PC-9 (cell line): ENCODE data around the gene OR51B4. TPM values are rescaled to one million over a fixed set of nuclear protein-coding genes. Genes with fewer than 3 reads are reported as not detected.

ENCODE experiments used
- BruUV-seq: library from RNA; stranded (reverse); fragments of 400-500 nt; replicated peaks from 2 replicates; lab custom pipeline; 2021; lab: Mats Ljungman, UMichigan
- CTCF ChIA-PET: fragments of 300-600 bp; sonication (Branson Sonifier 250); formaldehyde crosslinking; loops from one replicate; lab custom pipeline; 2022; ENCODE audit warnings: antibody characterized with exemption; lab: Charles Lee
- POLR2A ChIA-PET: fragments of 300-600 bp; sonication (Branson Sonifier 250); formaldehyde crosslinking; loops from one replicate; lab custom pipeline; 2022; ENCODE audit warnings: antibody characterized with exemption; ENCODE audit not compliant: unreplicated experiment; lab: Charles Lee
- DNase-seq, 2 experiments: peaks; one replicate each; pipeline versions ENCODE4 v3.0.0 to v3.0.0-alpha.2; 2015 to 2022; ENCODE audit warnings: mixed read lengths in 1 of 2
- H2AFZ ChIP-seq: fragments of 200-600 bp; sonication (generic); 2 replicates; pipeline ENCODE4 v1.8.1; 2017; ENCODE audit warnings: antibody characterized with exemption
- H3F3A ChIP-seq: fragments of 200-600 bp; sonication (generic); 2 replicates; pipeline ENCODE4 v1.8.1; 2017; ENCODE audit warnings: antibody characterized with exemption, mild to moderate bottlenecking, low read depth; ENCODE audit not compliant: insufficient read depth
- H3K27ac ChIP-seq: fragments of 200-600 bp; sonication (generic); 2 replicates; pipeline ENCODE4 v1.6.1; 2016; ENCODE audit warnings: mixed run types
- H3K27me3 ChIP-seq: fragments of 200-600 bp; sonication (generic); 2 replicates; pipeline ENCODE4 v1.6.1; 2016; ENCODE audit warnings: low read depth, mixed run types; ENCODE audit not compliant: insufficient read depth
- H3K36me3 ChIP-seq: fragments of 200-600 bp; sonication (generic); 2 replicates; pipeline ENCODE4 v1.6.1; 2016; ENCODE audit warnings: low read depth, mixed run types
- H3K4me1 ChIP-seq: fragments of 200-600 bp; sonication (generic); replicated peaks from 2 replicates; pipeline ENCODE4 v1.6.1; 2016; ENCODE audit warnings: mixed run types; ENCODE audit not compliant: insufficient read depth
- H3K4me2 ChIP-seq: fragments of 200-600 bp; sonication (generic); 2 replicates; pipeline ENCODE4 v1.6.1; 2017; ENCODE audit warnings: mixed run types
- H3K4me3 ChIP-seq: fragments of 200-600 bp; sonication (generic); 2 replicates; pipeline ENCODE4 v1.6.1; 2016; ENCODE audit warnings: mixed run types
- H3K79me2 ChIP-seq: fragments of 200-600 bp; sonication (generic); 2 replicates; pipeline ENCODE4 v1.6.1; 2017; ENCODE audit warnings: low read depth, mixed run types
- H3K9me2 ChIP-seq: fragments of 200-600 bp; sonication (generic); 2 replicates; pipeline ENCODE4 v1.8.1; 2017; ENCODE audit warnings: mild to moderate bottlenecking; ENCODE audit not compliant: insufficient read depth
- H3K9me3 ChIP-seq: fragments of 200-600 bp; sonication (generic); 2 replicates; pipeline ENCODE4 v1.8.1; 2016; ENCODE audit warnings: low read depth; ENCODE audit not compliant: insufficient read depth
- H4K20me1 ChIP-seq: fragments of 200-600 bp; sonication (generic); 2 replicates; pipeline ENCODE4 v1.8.1; 2017; ENCODE audit not compliant: insufficient read depth
- EZH2 ChIP-seq: fragments of 200-600 bp; sonication (generic); IDR thresholded peaks from 2 replicates; pipeline ENCODE4 v1.8.0; 2017; ENCODE audit warnings: antibody characterized with exemption, low read depth
- intact Hi-C: fragments of 100-400 bp; cut with micrococcal nuclease; formaldehyde crosslinking; loops from one replicate; pipeline ENCODE4 v1.10.0; 2022; ENCODE audit not compliant: unreplicated experiment
- total RNA-seq: library from RNA; stranded (reverse); gene quantifications from 2 replicates; pipeline ENCODE4 v1.2.3, GENCODE V29; 2021
- TF ChIP-seq, protein P1 (sequence below): fragments of 200-600 bp; sonication (generic); conservative IDR thresholded peaks from 2 replicates; pipeline ENCODE4 v1.6.1; 2017; ENCODE audit warnings: mixed run types, antibody characterized with exemption, mild to moderate bottlenecking, moderate library complexity

OR51B4 gene
- total RNA-seq, 1 experiment from 2014 or later = not detected

GRCh38 chr11:5348551-5349194 is 46.9 kb upstream of the OR51B4 start:
- H4K20me1 ChIP-seq = no peaks in the 10 kb centered on the region
- no peaks in the 10 kb centered on the region for H3K4me1 ChIP-seq
- no peaks in the 10 kb centered on the region for H3K9me3 ChIP-seq
- H3K9me2 ChIP-seq = no peaks in the 10 kb centered on the region
- no peak overlapping the region for H3K4me2 ChIP-seq
- no peaks in the 10 kb centered on the region for H3K27me3 ChIP-seq
- H3K4me3 ChIP-seq = no peak overlapping the region
- no peak overlapping the region for H2AFZ ChIP-seq
- H3K36me3 ChIP-seq = no peaks in the 10 kb centered on the region
- ChIA-PET POLR2A (no interaction called here), CTCF (no interaction called here)
- TF ChIP-seq, protein P1, sequence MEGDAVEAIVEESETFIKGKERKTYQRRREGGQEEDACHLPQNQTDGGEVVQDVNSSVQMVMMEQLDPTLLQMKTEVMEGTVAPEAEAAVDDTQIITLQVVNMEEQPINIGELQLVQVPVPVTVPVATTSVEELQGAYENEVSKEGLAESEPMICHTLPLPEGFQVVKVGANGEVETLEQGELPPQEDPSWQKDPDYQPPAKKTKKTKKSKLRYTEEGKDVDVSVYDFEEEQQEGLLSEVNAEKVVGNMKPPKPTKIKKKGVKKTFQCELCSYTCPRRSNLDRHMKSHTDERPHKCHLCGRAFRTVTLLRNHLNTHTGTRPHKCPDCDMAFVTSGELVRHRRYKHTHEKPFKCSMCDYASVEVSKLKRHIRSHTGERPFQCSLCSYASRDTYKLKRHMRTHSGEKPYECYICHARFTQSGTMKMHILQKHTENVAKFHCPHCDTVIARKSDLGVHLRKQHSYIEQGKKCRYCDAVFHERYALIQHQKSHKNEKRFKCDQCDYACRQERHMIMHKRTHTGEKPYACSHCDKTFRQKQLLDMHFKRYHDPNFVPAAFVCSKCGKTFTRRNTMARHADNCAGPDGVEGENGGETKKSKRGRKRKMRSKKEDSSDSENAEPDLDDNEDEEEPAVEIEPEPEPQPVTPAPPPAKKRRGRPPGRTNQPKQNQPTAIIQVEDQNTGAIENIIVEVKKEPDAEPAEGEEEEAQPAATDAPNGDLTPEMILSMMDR = no peak
- no peak for TF ChIP-seq EZH2
- intact Hi-C loops = no loop called here
- DNase-seq = no peak
- H3F3A ChIP-seq = no peaks in the 10 kb centered on the region
- H3K27ac ChIP-seq = no peak overlapping the region
- H3K79me2 ChIP-seq = no peaks in the 10 kb centered on the region
- no TSS peak for BruUV-seq

- POLR2A ChIA-PET = no interaction called here
- no peak overlapping the region for H3K4me2 ChIP-seq
- H3K36me3 ChIP-seq = no peaks in the 10 kb centered on the region
- CTCF ChIA-PET = no interaction called here
- no peaks in the 10 kb centered on the region for H4K20me1 ChIP-seq
- DNase-seq = no peak
- no peaks in the 10 kb centered on the region for H3K27me3 ChIP-seq
- no peak for TF ChIP-seq EZH2
- TF ChIP-seq, protein P1 = no peak
- no peaks in the 10 kb centered on the region for H3K9me3 ChIP-seq
- no peaks in the 10 kb centered on the region for H3K9me2 ChIP-seq
- H3K79me2 ChIP-seq = no peaks in the 10 kb centered on the region
- H3K4me1 ChIP-seq = no peaks in the 10 kb centered on the region
- H2AFZ ChIP-seq = no peak overlapping the region
- no peak overlapping the region for H3K27ac ChIP-seq
- intact Hi-C loops = no loop called here
- no peaks in the 10 kb centered on the region for H3F3A ChIP-seq
- H3K4me3 ChIP-seq = no peak overlapping the region
- BruUV-seq = no TSS peak
Measured at GRCh38 chr11:5345831-5346230, 44.1 kb upstream of the OR51B4 start.

- intact Hi-C loops = no loop called here
- H3K36me3 ChIP-seq = no peaks in the 10 kb centered on the region
- no peaks in the 10 kb centered on the region for H3K79me2 ChIP-seq
- H4K20me1 ChIP-seq = no peaks in the 10 kb centered on the region
- no peaks in the 10 kb centered on the region for H3K9me3 ChIP-seq
- TF ChIP-seq, protein P1 = no peak
- TF ChIP-seq EZH2 = no peak
- H2AFZ ChIP-seq = no peak within 1 kb of the TSS
- H3K27ac ChIP-seq = no peak within 1 kb of the TSS
- DNase-seq = no peak
- no peaks in the 10 kb centered on the region for H3K27me3 ChIP-seq
- no TSS peak for BruUV-seq
- no peaks in the 10 kb centered on the region for H3K4me1 ChIP-seq
- POLR2A ChIA-PET = no interaction called here
- CTCF ChIA-PET = no interaction called here
- H3K4me2 ChIP-seq = no peak within 1 kb of the TSS
- H3F3A ChIP-seq = no peaks in the 10 kb centered on the region
- no peak within 1 kb of the TSS for H3K4me3 ChIP-seq
- no peaks in the 10 kb centered on the region for H3K9me2 ChIP-seq
Measured at GRCh38 chr11:5343474-5344335, 42.0 kb upstream of the OR51B4 start, which contains the start of gene OR51B5. Gene OR51B5 (minus strand): TSS chr11:5343524. CDS start chr11:5343524, 0 bp downstream.
